ENCODE measurements around the gene MSX1. TPM values are rescaled to one million over a fixed set of nuclear protein-coding genes. Genes with fewer than 3 reads are reported as not detected.

Gene MSX1
- total RNA-seq, 1 donor from 2014 or later = 0.26 TPM

DNA sequence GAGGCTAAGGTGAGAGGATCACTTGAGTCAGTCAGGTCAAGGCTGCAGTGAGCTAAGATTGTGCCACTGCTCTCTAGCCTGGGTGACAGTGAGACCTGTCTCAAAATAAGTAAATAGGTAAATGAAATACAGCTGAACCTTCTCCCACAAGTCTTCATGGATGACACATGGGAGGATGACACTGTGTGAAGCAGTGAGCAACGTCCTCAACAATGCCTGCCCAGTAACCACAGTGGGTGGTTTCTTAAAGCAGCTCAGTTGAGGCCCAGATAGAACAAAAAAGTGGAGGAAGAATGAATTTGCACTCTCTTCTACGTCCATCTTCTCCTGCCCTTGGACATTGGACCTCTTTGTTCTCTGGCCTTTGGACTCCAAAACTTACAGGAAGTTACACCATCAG, 52.7 kb downstream of the MSX1 start:
- Histone ChIP-seq H3K4me3 (ENCODE audit: low read depth, low read length) (no peak overlapping the region), H3K27me3 (ENCODE audit: control insufficient read depth, insufficient read depth, low read length) (no peaks in the 10 kb centered on the region), H3K36me3 (ENCODE audit: control insufficient read depth, insufficient read depth, low read length) (no peaks in the 10 kb centered on the region)
- no peak for DNase-seq (ENCODE audit: low read depth)
- TF ChIP-seq, protein P1, sequence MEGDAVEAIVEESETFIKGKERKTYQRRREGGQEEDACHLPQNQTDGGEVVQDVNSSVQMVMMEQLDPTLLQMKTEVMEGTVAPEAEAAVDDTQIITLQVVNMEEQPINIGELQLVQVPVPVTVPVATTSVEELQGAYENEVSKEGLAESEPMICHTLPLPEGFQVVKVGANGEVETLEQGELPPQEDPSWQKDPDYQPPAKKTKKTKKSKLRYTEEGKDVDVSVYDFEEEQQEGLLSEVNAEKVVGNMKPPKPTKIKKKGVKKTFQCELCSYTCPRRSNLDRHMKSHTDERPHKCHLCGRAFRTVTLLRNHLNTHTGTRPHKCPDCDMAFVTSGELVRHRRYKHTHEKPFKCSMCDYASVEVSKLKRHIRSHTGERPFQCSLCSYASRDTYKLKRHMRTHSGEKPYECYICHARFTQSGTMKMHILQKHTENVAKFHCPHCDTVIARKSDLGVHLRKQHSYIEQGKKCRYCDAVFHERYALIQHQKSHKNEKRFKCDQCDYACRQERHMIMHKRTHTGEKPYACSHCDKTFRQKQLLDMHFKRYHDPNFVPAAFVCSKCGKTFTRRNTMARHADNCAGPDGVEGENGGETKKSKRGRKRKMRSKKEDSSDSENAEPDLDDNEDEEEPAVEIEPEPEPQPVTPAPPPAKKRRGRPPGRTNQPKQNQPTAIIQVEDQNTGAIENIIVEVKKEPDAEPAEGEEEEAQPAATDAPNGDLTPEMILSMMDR (IDR thresholded peaks at IDR 0.05; ENCODE audit: insufficient read depth, low read length, severe bottlenecking) = no peak
- no peak for FAIRE-seq

DNA sequence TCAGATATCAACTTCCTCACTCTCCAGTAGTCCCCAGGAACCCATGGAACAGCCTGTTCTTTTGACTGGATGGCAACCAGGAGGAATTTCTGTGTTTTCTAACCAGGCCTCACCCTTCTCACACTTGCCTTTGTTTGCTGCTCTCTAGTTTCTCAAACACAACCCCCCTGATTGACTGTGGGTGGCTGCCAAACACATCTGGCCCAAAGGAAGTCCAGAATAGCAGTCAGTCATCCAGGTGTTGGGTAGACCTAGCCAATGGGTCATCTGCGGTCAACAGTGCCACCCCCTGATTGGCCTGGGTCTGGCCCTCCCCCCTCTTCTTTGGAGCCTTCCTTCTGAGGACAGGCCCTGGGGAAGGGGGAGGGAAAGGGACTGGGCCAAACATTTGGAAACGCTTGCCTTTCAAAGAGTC, 53.7 kb downstream of the MSX1 start:
- TF ChIP-seq, protein P1 (IDR thresholded peaks at IDR 0.05; ENCODE audit: insufficient read depth, low read length, severe bottlenecking) = no peak
- Histone ChIP-seq H3K4me3 (ENCODE audit: low read depth, low read length) (no peak overlapping the region), H3K27me3 (ENCODE audit: control insufficient read depth, insufficient read depth, low read length) (no peaks in the 10 kb centered on the region), H3K36me3 (ENCODE audit: control insufficient read depth, insufficient read depth, low read length) (no peaks in the 10 kb centered on the region)
- DNase-seq (ENCODE audit: low read depth) (no peak), FAIRE-seq (no peak)

Other genes with a start within 250 kb of the MSX1 start
- not detected in 2 replicates for gene CYTL1, start 159.8 kb downstream of the MSX1 start, total RNA-seq
- gene STK32B, start 191.8 kb downstream of the MSX1 start, total RNA-seq = under 0.01 TPM in 1 of 2 replicates, not detected in the other